ENCODE measurements around the gene ESR1. TPM values are rescaled to one million over a fixed set of nuclear protein-coding genes. Genes with fewer than 3 reads are reported as not detected.

ESR1 gene
- total RNA-seq, 1 donor from 2014 or later: under 0.01 TPM

DNA sequence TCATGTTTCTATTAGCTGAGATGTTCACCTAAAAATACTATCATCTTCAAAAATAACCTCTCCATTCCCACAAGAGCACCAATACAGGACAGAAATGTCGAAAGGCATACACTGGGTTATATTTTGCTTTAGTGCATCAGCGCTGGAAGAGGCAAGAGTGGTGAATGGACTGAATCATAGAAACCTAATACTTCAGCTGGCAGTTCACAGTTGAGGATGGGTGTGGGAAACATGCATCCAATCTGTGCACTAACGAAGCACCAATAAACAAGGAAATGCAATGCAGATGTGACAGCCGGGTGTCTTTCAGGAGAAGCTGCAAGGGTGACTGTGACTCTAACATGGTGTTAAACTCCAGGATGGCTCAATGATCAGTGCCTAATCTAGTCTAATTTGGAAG is 365.8 kb downstream of the ESR1 start:
- DNase-seq (ENCODE audit: low read depth): no peak

DNA sequence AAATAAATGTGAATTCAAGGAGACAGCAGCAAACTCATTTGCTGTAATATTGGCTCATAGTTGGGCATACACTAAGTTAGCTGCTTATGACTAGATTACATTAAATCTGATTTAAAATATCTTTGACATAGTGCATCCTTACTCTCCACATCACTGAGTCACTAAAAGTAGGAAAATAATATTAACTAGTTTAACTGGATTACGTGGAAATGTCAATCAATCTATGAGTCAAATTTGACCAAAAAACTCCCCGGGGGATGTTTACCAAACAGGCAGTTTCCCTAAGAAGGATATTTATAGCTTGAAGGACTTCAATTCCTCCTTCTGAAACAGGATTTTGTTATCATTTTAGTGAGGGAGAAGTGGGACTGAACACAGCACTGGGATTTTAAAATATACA is 366.5 kb downstream of the ESR1 start:
- no peak for DNase-seq (ENCODE audit: low read depth)

DNA sequence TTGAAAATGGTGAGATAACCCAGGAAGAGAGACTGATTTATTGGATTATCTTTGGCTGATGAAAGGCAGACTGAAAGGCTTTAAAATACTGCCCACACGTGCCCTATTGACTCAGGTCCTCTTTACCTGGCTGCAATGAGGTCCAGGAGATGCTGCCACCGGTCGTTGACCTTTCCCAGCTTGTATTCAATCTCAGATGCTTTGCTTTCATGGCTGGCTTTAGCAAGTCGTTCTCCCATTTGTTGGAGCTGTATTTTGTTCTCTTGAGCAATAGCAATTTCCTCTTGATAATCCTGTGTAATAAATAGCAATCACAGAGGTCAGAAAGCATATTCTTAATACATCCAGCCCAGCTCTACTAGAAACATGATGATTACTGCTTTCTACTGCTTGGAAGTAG is 368.8 kb downstream of the ESR1 start:
- DNase-seq (ENCODE audit: low read depth): no peak

All from renal cortical epithelial cell (primary cell).